B cell (primary cell): ENCODE data around the gene PUS10.

Experiments
- CTCF ChIP-seq: fragments of 200-600 bp; IDR thresholded peaks from one replicate; pipeline ENCODE4 v1.8.0; 2022; ENCODE audit warnings: antibody characterized with exemption, mild to moderate bottlenecking
- EZH2 ChIP-seq: IDR thresholded peaks from 2 replicates; pipeline ENCODE4 v1.6.1; 2012; ENCODE audit warnings: borderline replicate concordance, low read depth, mild to moderate bottlenecking, moderate library complexity, low read length; ENCODE audit not compliant: insufficient read depth, poor library complexity, severe bottlenecking

DNA sequence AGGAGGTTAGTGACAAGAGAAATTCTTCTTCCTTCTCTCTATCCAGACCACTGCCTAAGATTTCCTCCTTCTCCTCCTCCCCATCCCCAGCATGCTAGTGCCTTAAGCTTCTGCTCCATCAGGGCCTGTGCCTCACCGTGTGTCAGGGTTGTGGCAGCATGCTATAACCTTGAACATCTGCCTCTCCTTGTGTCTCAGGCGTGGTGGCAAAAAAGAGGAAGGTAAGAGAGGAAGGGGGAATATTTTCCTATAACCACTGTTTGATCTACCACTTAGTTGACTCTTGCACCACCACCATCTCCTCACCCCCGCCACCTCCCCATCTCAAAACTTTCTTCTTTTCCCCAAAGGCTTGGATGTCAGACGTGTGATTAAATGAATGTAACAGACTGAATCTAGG is 38.8 kb downstream of the PUS10 start:
- TF ChIP-seq EZH2 = no peak
- no peak for TF ChIP-seq CTCF
